Astrocyte of the cerebellum (primary cell): ENCODE data around the gene GPN1.
"Not testable (repeated sequence)": the region's sequence is repeated elsewhere in the genome, so short reads cannot be mapped to it uniquely, and the experiment has no call there.

Experiments
- DNase-seq: peaks from one replicate; pipeline ENCODE4 v3.0.0-alpha.2; 2011; ENCODE audit warnings: low read depth
- H3K4me3 ChIP-seq: 2 replicates; pipeline ENCODE4 v1.5.1; 2011; ENCODE audit warnings: mild to moderate bottlenecking, low read depth, low read length, moderate library complexity
- CTCF ChIP-seq: IDR thresholded peaks from 2 replicates; pipeline ENCODE4 v1.5.1; 2012; ENCODE audit warnings: low read length, low read depth, moderate library complexity, mild to moderate bottlenecking; ENCODE audit errors: missing control alignments
- in situ Hi-C: cut with HindIII; loops from 2 replicates; pipeline ENCODE4 v1.10.0; 2017; ENCODE audit warnings: low sequenced_read_pairs

The GPN1 gene

DNA sequence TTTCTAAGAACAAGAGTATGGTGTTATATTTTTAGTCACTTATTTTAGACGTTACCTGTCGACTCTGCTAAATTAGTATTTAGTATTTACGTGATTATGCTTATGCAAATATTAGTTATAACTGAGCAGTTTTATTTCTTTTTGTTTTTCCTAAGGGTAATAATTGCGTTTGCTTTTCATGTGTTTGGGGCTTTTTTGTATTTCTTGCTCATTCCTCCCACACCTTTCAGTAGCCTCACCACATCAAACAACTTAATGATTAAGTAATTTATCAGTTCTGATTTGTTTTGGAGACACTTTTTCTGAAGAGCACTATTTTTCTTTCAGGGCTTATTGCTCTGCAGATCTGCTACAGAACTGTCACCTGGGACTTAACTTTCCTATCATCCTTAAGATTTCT, 42.4 kb downstream of the GPN1 start:
- no peak for TF ChIP-seq CTCF
- no peak overlapping the region for H3K4me3 ChIP-seq
- DNase-seq: no peak
- in situ Hi-C loops: no loop called here

- H3K4me3 ChIP-seq: no peak overlapping the region
- DNase-seq: no peak
- in situ Hi-C loops: no loop called here
- TF ChIP-seq CTCF: no peak
Measured at GRCh38 chr2:27672723-27673486, 44.1 kb downstream of the GPN1 start.

GRCh38 chr2:27680571-27680970, 51.7 kb downstream of the GPN1 start:
- in situ Hi-C loops: no loop called here
- H3K4me3 ChIP-seq: no peak overlapping the region
- no peak for TF ChIP-seq CTCF
- no peak for DNase-seq

DNA sequence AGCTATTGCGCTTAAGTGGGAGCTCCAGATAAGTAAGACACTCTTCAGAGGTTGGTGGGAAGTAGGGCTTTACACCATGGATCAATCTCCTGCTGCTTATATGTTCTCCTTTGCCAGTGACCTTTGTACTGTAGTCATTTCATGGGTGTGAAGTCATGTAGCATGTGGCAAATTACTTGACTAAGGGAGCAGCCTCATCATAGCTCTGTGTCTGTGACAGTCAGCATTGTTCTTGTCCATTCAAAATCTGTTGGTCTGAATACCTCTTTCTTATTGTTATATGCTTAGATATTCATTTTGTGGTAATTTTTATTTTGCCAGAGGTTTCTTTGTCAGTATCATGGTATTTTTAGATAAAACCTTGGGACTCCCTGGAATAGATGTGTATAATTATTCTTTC, 53.0 kb downstream of the GPN1 start:
- no peak for TF ChIP-seq CTCF
- peak; percentile 52 for DNase-seq
- in situ Hi-C loops: no loop called here
- H3K4me3 ChIP-seq: no peak overlapping the region

DNA sequence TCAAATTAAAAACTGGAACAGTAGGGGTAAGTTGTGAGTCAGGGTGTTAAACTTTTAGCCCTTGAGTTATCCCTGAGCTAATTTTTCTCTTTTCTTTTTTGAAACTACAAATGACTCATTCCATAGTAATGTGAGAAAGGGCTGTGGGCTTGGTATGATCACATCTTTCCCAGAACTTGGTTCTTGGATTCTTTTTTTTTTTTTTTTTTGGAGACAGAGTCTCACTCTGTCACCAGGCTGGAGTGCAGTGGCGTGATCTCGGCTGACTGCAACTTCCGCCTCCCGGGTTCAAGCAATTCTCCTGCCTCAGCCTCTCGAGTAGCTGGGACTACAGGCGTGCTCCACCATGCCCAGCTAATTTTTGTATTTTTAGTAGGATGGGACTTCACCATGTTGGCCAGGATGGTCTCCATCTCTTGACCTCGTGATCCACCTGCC, 53.5 kb downstream of the GPN1 start:
- H3K4me3 ChIP-seq, in situ Hi-C loops: not testable (repeated sequence)
- DNase-seq: peak; percentile 89

GRCh38 chr2:27683390-27684071, 54.7 kb downstream of the GPN1 start:
- TF ChIP-seq CTCF: peak; percentile 86

DNA sequence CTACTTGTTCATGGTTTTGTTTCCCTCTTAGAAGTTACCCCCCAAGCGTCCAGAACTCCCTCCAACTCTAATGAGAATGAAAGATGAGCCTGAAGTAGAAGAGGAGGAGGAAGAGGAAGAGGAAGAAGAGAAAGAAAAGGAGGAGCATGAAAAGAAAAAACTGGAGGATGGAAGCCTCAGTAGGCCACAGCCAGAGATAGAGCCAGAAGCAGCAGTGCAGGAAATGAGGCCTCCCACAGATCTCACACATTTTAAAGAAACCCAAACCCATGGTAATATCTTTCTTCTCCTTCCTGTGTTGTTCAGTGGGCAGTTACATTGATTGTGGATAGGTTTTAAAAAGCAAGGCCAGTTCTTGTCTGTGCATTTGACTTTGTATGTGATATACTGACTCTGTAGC, 56.2 kb downstream of the GPN1 start:
- DNase-seq, H3K4me3 ChIP-seq, in situ Hi-C loops: not testable (repeated sequence)

More at GRCh38 chr2:27683390-27684071, 54.7 kb downstream of the GPN1 start:
- in situ Hi-C loops: no loop called here
- DNase-seq: peak; percentile 90
- H3K4me3 ChIP-seq: no peak overlapping the region
